Esophagus muscularis mucosa (tissue), 4 donors: Measurements from ENCODE around the gene COL4A3. TPM values are rescaled to one million over a fixed set of nuclear protein-coding genes. Genes with fewer than 3 reads are reported as not detected.
A peak's percentile ranks its signal among the peaks of the same experiment; 100 is the strongest.

ENCODE experiments used
- DNase-seq: peaks from one replicate; pipeline ENCODE4 v3.0.0-alpha.2; 2017; ENCODE audit errors: extremely low spot score
- H3K27ac ChIP-seq, 4 donors: fragments of 200-600 bp; sonication (generic); replicated peaks in 1 of 4; 1 replicate in 3 of 4; 2 replicates in 1 of 4; pipeline ENCODE4 v1.5.1; 2016 to 2019; ENCODE audit warnings: mild to moderate bottlenecking in 1 of 4
- H3K27me3 ChIP-seq, 4 donors: fragments of 200-600 bp; sonication (generic); one replicate each; pipeline versions ENCODE4 v1.5.1 to v1.6.0; 2016 to 2019
- H3K36me3 ChIP-seq, 4 donors: fragments of 200-600 bp; sonication (generic); one replicate each; pipeline ENCODE4 v1.5.1; 2016 to 2019
- H3K4me1 ChIP-seq, 4 donors: fragments of 200-600 bp; sonication (generic); one replicate each; pipeline ENCODE4 v1.5.1; 2016 to 2019
- H3K4me3 ChIP-seq, 4 donors: fragments of 200-600 bp; sonication (generic); 1 replicate in 2 of 4; 2 replicates in 2 of 4; pipeline ENCODE4 v1.5.1; 2016 to 2019; ENCODE audit warnings: mild to moderate bottlenecking in 4 of 4, moderate library complexity in 1 of 4
- H3K9me3 ChIP-seq, 4 donors: fragments of 200-600 bp; sonication (generic); 1 replicate in 3 of 4; 2 replicates in 1 of 4; pipeline ENCODE4 v1.5.1; 2016 to 2019
- CTCF ChIP-seq, 3 experiments: fragments of 200-600 bp in 2 of 3; fragments of 450-650 bp in 1 of 3; sonication (generic) in 2 of 3; IDR thresholded peaks; one replicate each; pipeline ENCODE4 v1.5.1; 2017 to 2019; ENCODE audit warnings: antibody characterized with exemption in 3 of 3, mild to moderate bottlenecking in 2 of 3, moderate library complexity in 1 of 3
- EP300 ChIP-seq: sonication (generic); formaldehyde crosslinking; IDR thresholded peaks from one replicate; pipeline ENCODE4 v1.6.1; 2017; ENCODE audit warnings: antibody characterized with exemption
- POLR2A ChIP-seq: fragments of 450-650 bp; IDR thresholded peaks from one replicate; pipeline ENCODE4 v1.6.1; 2017; ENCODE audit warnings: antibody characterized with exemption, moderate library complexity, mild to moderate bottlenecking, low read depth
- POLR2AphosphoS5 ChIP-seq, 2 donors: sonication (generic); formaldehyde crosslinking; IDR thresholded peaks; one replicate each; pipeline ENCODE4 v1.6.1; 2017; ENCODE audit warnings: antibody characterized with exemption in 2 of 2
- WGBS: methylation state at CpG from one replicate; pipeline ENCODE4 v1.1.5; 2018; 5-methylcytosine and 5-hydroxymethylcytosine counted together
- intact Hi-C: fragments of 100-400 bp; cut with DNase I; formaldehyde crosslinking; loops from one replicate; pipeline ENCODE4 v1.15.1; 2023
- total RNA-seq, 4 donors: library from RNA; depleted of rRNA; stranded (reverse); fragments of >200 nt; gene quantifications; one replicate each; pipeline versions ENCODE4 v1.1.0 to v1.2.1, GENCODE V29; 2016

Gene COL4A3
- total RNA-seq, 4 donors from 2014 or later, result 1.9 to 10.8 (median 4.3) TPM

- H3K27ac ChIP-seq, result no peak overlapping the region
- no peaks in the 10 kb centered on the region for H3K9me3 ChIP-seq
- no peak for DNase-seq
- no peak overlapping the region for H3K4me3 ChIP-seq
- peaks cover 17 to 25% (median 21%) of the 10 kb centered on the region in 4 donors for H3K4me1 ChIP-seq
- WGBS, result 78% methylated on average over 5 of the region's 5 CpGs
- intact Hi-C loops, result no loop called here
- TF ChIP-seq CTCF (IDR thresholded peaks at IDR 0.05) (no peak), POLR2A (no peak), POLR2AphosphoS5 (IDR thresholded peaks at IDR 0.05) (no peak), EP300 (no peak)
- no peaks in the 10 kb centered on the region for H3K36me3 ChIP-seq
- H3K27me3 ChIP-seq, result no peaks in the 10 kb centered on the region
These were observed 158.2 kb downstream of the COL4A3 start for GRCh38 chr2:227322530-227323205.

GRCh38 chr2:227323818-227324217 lies 159.4 kb downstream of the COL4A3 start:
- peaks cover 19 to 33% (median 23%) of the 10 kb centered on the region in 4 donors for H3K4me1 ChIP-seq
- WGBS, result 96% methylated on average over 4 of the region's 4 CpGs
- DNase-seq, result no peak
- H3K4me3 ChIP-seq, result no peak overlapping the region
- H3K27ac ChIP-seq, result no peak overlapping the region
- no peaks in the 10 kb centered on the region for H3K27me3 ChIP-seq
- H3K36me3 ChIP-seq, result no peaks in the 10 kb centered on the region
- no peaks in the 10 kb centered on the region for H3K9me3 ChIP-seq
- intact Hi-C loops, result no loop called here
- TF ChIP-seq POLR2A, result no peak
- TF ChIP-seq CTCF (IDR thresholded peaks at IDR 0.05), result no peak
- no peak for TF ChIP-seq POLR2AphosphoS5 (IDR thresholded peaks at IDR 0.05)
- no peak for TF ChIP-seq EP300

DNA sequence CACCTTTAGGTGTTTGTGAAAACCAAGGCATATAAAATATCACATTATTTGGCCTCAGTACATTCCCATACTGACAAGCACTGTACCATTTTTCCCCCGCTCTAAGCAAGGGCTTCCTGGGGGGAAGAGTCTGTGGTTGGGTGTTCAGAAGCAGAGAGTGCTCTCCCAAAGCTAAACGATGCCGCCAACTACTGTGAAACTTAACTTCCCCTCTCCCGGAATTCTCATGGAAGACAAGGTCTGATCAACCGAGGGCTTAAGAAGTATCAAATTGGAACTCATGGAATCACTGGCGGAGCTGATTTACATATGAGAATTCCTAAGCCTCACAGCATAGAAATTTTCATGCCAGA lies 160.2 kb downstream of the COL4A3 start:
- H3K27me3 ChIP-seq, result no peaks in the 10 kb centered on the region
- intact Hi-C loops, result no loop called here
- H3K27ac ChIP-seq, result peak overlapping the region; percentile 87 to 97 (median 92)
- H3K9me3 ChIP-seq, result no peaks in the 10 kb centered on the region
- DNase-seq, result no peak
- WGBS, result 8% methylated on average over 6 of the region's 6 CpGs
- TF ChIP-seq POLR2AphosphoS5 (IDR thresholded peaks at IDR 0.05) (no peak), CTCF (IDR thresholded peaks at IDR 0.05) (no peak), POLR2A (no peak), EP300 (no peak)
- H3K4me3 ChIP-seq, result peak overlapping the region; percentile 86 to 98 (median 93)
- no peaks in the 10 kb centered on the region for H3K36me3 ChIP-seq
- H3K4me1 ChIP-seq, result peaks cover 19 to 33% (median 23%) of the 10 kb centered on the region in 4 donors

DNA sequence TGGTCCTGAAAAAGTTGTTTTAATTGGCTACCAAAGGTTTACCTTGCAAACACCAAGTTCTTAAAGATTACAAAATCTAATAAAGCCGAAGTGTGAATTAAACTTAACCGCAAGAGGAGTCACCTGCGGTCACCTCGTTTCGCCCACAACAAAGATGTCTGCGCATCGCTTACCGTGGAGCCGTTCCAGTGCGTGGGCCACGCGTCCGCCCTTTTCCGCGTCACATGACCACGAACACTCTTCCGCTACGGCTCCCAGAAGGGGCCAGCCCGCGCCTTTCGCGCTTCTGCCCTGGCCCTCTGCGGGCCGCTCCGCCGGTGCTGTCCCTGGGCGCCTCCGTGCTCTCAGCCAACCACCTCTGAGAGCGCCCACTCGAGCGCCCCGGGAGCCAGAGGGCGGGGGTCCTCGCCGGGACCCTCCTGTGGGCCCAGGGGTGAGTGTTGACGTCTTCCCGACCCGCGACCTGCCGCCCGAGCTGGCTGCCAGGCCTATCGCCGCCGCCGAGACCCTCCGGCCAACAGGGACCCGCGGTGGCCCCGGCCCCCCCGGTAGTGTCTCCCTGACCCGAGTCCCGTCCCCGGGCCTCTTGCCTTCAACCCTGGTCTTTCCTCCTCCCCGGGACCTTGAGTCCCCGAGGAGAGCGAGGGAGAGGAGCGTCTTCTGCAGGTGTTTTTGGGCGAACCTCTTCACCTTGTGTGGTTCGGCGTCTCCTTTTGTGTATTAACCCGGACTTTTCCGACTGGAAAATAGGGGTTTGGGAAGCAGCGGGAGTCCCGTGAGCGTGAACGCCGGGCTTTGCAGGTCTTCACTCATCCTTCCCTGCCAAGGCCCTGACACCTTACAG lies 160.8 kb downstream of the COL4A3 start, which contains the start of gene MFF:
Gene MFF (plus strand): TSS at position 257 of the 844 bp plus-strand sequence. CDS start 5,415 bp downstream, outside the sequence.
- H3K27me3 ChIP-seq, result no peaks in the 10 kb centered on the region
- TF ChIP-seq POLR2A (peak; percentile 60), POLR2AphosphoS5 (IDR thresholded peaks at IDR 0.05) (peak; percentile 95 to 97), EP300 (no peak), CTCF (IDR thresholded peaks at IDR 0.05) (peak; percentile 3 to 15 (median 12))
- no peaks in the 10 kb centered on the region for H3K36me3 ChIP-seq
- H3K4me3 ChIP-seq, result peak within 1 kb of the TSS; percentile 86 to 98 (median 93)
- peaks cover 19 to 33% (median 23%) of the 10 kb centered on the region in 4 donors for H3K4me1 ChIP-seq
- WGBS, result 0% methylated on average over 19 of the region's 67 CpGs
- DNase-seq, result peak; percentile 98
- intact Hi-C loops, result no loop called here
- H3K9me3 ChIP-seq, result no peaks in the 10 kb centered on the region
- H3K27ac ChIP-seq, result peak within 1 kb of the TSS; percentile 87 to 97 (median 92)
